ENCODE results near the gene SCGB3A2. TPM values are rescaled to one million over a fixed set of nuclear protein-coding genes. Genes with fewer than 3 reads are reported as not detected.

SCGB3A2 gene
- total RNA-seq, 1 donor from 2014 or later, result 1.2 TPM

GRCh38 chr5:147895864-147896263 is 17.4 kb downstream of the SCGB3A2 start:
- DNase-seq, result no peak
- no peaks in the 10 kb centered on the region for H3K9me3 Mint-ChIP-seq (ENCODE audit: unreplicated experiment)
- no peaks in the 10 kb centered on the region for H3K4me1 Mint-ChIP-seq (ENCODE audit: low read depth, unreplicated experiment)
- no peak overlapping the region for H3K4me3 Mint-ChIP-seq (ENCODE audit: unreplicated experiment)
- no peak overlapping the region for H3K27ac Mint-ChIP-seq (ENCODE audit: unreplicated experiment)
- TF ChIP-seq CTCF (IDR thresholded peaks at IDR 0.05; ENCODE audit: partially characterized antibody, unreplicated experiment), result no peak
- H3K36me3 Mint-ChIP-seq (ENCODE audit: unreplicated experiment), result no peaks in the 10 kb centered on the region
- H3K27me3 Mint-ChIP-seq (ENCODE audit: unreplicated experiment), result peaks cover 1% of the 10 kb centered on the region

- Mint-ChIP-seq H3K27ac (ENCODE audit: unreplicated experiment) (no peak overlapping the region), H3K36me3 (ENCODE audit: unreplicated experiment) (no peaks in the 10 kb centered on the region), H3K4me1 (ENCODE audit: low read depth, unreplicated experiment) (peaks cover 2% of the 10 kb centered on the region), H3K4me3 (ENCODE audit: unreplicated experiment) (no peak overlapping the region), H3K9me3 (ENCODE audit: unreplicated experiment) (no peaks in the 10 kb centered on the region), H3K27me3 (ENCODE audit: unreplicated experiment) (peaks cover 1% of the 10 kb centered on the region)
- no peak for TF ChIP-seq CTCF (IDR thresholded peaks at IDR 0.05; ENCODE audit: partially characterized antibody, unreplicated experiment)
- no peak for DNase-seq
These were observed 20.4 kb downstream of the SCGB3A2 start for GRCh38 chr5:147898875-147899401.

GRCh38 chr5:147901599-147902039 is 23.1 kb downstream of the SCGB3A2 start:
- no peaks in the 10 kb centered on the region for H3K9me3 Mint-ChIP-seq (ENCODE audit: unreplicated experiment)

GRCh38 chr5:147902609-147903115 is 24.2 kb downstream of the SCGB3A2 start:
- Mint-ChIP-seq H3K9me3 (ENCODE audit: unreplicated experiment) (no peaks in the 10 kb centered on the region), H3K4me3 (ENCODE audit: unreplicated experiment) (no peak overlapping the region), H3K27me3 (ENCODE audit: unreplicated experiment) (no peaks in the 10 kb centered on the region), H3K27ac (ENCODE audit: unreplicated experiment) (no peak overlapping the region), H3K36me3 (ENCODE audit: unreplicated experiment) (no peaks in the 10 kb centered on the region), H3K4me1 (ENCODE audit: low read depth, unreplicated experiment) (peaks cover 2% of the 10 kb centered on the region)
- no peak for DNase-seq
- TF ChIP-seq CTCF (IDR thresholded peaks at IDR 0.05; ENCODE audit: partially characterized antibody, unreplicated experiment), result no peak

More at GRCh38 chr5:147901599-147902039, 23.1 kb downstream of the SCGB3A2 start:
- no peak overlapping the region for H3K4me3 Mint-ChIP-seq (ENCODE audit: unreplicated experiment)
- H3K36me3 Mint-ChIP-seq (ENCODE audit: unreplicated experiment), result no peaks in the 10 kb centered on the region
- peaks cover 2% of the 10 kb centered on the region for H3K4me1 Mint-ChIP-seq (ENCODE audit: low read depth, unreplicated experiment)
- TF ChIP-seq CTCF (IDR thresholded peaks at IDR 0.05; ENCODE audit: partially characterized antibody, unreplicated experiment), result no peak
- H3K27me3 Mint-ChIP-seq (ENCODE audit: unreplicated experiment), result peaks cover 1% of the 10 kb centered on the region
- no peak overlapping the region for H3K27ac Mint-ChIP-seq (ENCODE audit: unreplicated experiment)
- no peak for DNase-seq

- Mint-ChIP-seq H3K4me3 (ENCODE audit: unreplicated experiment) (no peak overlapping the region), H3K36me3 (ENCODE audit: unreplicated experiment) (no peaks in the 10 kb centered on the region), H3K9me3 (ENCODE audit: unreplicated experiment) (no peaks in the 10 kb centered on the region), H3K27ac (ENCODE audit: unreplicated experiment) (no peak overlapping the region), H3K27me3 (ENCODE audit: unreplicated experiment) (no peaks in the 10 kb centered on the region), H3K4me1 (ENCODE audit: low read depth, unreplicated experiment) (peaks cover 2% of the 10 kb centered on the region)
- no peak for DNase-seq
- no peak for TF ChIP-seq CTCF (IDR thresholded peaks at IDR 0.05; ENCODE audit: partially characterized antibody, unreplicated experiment)
These were observed 25.6 kb downstream of the SCGB3A2 start for GRCh38 chr5:147904110-147904509.

Data from glutamatergic neuron (in vitro differentiated cells).